ENCODE measurements around the gene DNAJC28.

DNA sequence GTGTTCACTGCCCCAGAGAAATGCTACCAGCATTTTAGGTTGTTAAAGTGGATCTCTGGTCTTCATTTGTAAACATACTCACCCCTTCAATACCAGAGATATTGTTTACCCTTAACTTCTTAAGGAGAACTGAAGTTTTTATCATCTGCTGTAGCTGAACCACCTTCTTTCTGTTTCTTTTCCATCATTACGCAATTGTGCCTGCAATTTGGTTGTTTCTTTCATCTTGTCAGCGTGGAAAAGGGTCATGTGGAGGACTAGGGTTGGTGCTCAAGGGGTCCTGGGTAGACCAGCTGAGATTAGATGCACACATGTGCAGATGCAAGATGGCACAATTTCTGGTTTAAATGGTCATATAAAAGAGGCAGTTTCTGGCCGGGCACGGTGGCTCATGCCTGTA, 27.4 kb upstream of the DNAJC28 start:
- TF ChIP-seq, protein P1, sequence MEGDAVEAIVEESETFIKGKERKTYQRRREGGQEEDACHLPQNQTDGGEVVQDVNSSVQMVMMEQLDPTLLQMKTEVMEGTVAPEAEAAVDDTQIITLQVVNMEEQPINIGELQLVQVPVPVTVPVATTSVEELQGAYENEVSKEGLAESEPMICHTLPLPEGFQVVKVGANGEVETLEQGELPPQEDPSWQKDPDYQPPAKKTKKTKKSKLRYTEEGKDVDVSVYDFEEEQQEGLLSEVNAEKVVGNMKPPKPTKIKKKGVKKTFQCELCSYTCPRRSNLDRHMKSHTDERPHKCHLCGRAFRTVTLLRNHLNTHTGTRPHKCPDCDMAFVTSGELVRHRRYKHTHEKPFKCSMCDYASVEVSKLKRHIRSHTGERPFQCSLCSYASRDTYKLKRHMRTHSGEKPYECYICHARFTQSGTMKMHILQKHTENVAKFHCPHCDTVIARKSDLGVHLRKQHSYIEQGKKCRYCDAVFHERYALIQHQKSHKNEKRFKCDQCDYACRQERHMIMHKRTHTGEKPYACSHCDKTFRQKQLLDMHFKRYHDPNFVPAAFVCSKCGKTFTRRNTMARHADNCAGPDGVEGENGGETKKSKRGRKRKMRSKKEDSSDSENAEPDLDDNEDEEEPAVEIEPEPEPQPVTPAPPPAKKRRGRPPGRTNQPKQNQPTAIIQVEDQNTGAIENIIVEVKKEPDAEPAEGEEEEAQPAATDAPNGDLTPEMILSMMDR (IDR thresholded peaks at IDR 0.05) = no peak
- TF ChIP-seq EP300 (IDR thresholded peaks at IDR 0.05) = no peak
